GM19023 (cell line): ENCODE results near the gene PGLYRP2.

Experiments
- ATAC-seq: cut with Tn5 transposase; IDR thresholded peaks from one replicate; pipeline ENCODE4 v1.9.1; 2021; ENCODE audit warnings: mild to moderate bottlenecking, moderate library complexity; ENCODE audit not compliant: unreplicated experiment

PGLYRP2 gene

GRCh38 chr19:15442142-15442920 is 37.0 kb downstream of the PGLYRP2 start:
- no peak for ATAC-seq

GRCh38 chr19:15441317-15441716 is 38.0 kb downstream of the PGLYRP2 start:
- ATAC-seq = no peak

GRCh38 chr19:15439821-15440641 is 39.3 kb downstream of the PGLYRP2 start:
- no peak for ATAC-seq

GRCh38 chr19:15439078-15439799 is 40.1 kb downstream of the PGLYRP2 start:
- no peak for ATAC-seq

- ATAC-seq = no peak
Measured at GRCh38 chr19:15438577-15438976, 40.7 kb downstream of the PGLYRP2 start.

- no peak for ATAC-seq
Measured at GRCh38 chr19:15438124-15438496, 41.2 kb downstream of the PGLYRP2 start.

GRCh38 chr19:15437355-15438123 is 41.8 kb downstream of the PGLYRP2 start:
- ATAC-seq = no peak

GRCh38 chr19:15436826-15437110 is 42.5 kb downstream of the PGLYRP2 start:
- no peak for ATAC-seq

GRCh38 chr19:15436012-15436825 is 43.1 kb downstream of the PGLYRP2 start:
- no peak for ATAC-seq

- no peak for ATAC-seq
Measured at GRCh38 chr19:15433519-15434069, 45.7 kb downstream of the PGLYRP2 start.

- peak; percentile 70 for ATAC-seq
Measured at GRCh38 chr19:15432629-15433518, 46.4 kb downstream of the PGLYRP2 start.

GRCh38 chr19:15432018-15432494 is 47.2 kb downstream of the PGLYRP2 start:
- no peak for ATAC-seq

GRCh38 chr19:15431396-15432017 is 47.8 kb downstream of the PGLYRP2 start:
- no peak for ATAC-seq

- ATAC-seq = no peak
Measured at GRCh38 chr19:15430526-15431120, 48.7 kb downstream of the PGLYRP2 start.

GRCh38 chr19:15429825-15430467 is 49.4 kb downstream of the PGLYRP2 start:
- no peak for ATAC-seq

GRCh38 chr19:15428956-15429824 is 50.1 kb downstream of the PGLYRP2 start:
- ATAC-seq = no peak
